Fibroblast of skin of abdomen (primary cell): Measurements from ENCODE around the gene DPM1. TPM values are rescaled to one million over a fixed set of nuclear protein-coding genes. Genes with fewer than 3 reads are reported as not detected.

Source experiments
- DNase-seq: peaks from one replicate; pipeline ENCODE4 v3.0.0-alpha.2; 2013
- polyA plus RNA-seq, 2 experiments: library from polyadenylated mRNA; unstranded; fragments of 120-200 nt; gene quantifications; one replicate each; pipeline ENCODE4 v1.2.1, GENCODE V29; 2013; ENCODE audit not compliant: insufficient read length in 2 of 2

The DPM1 gene
- polyA plus RNA-seq (2013, experiment 1 of 2; ENCODE audit: insufficient read length) = 54.9 TPM
- polyA plus RNA-seq (2013, experiment 2 of 2; ENCODE audit: insufficient read length) = 55.1 TPM

- peak; percentile 88 for DNase-seq
These were observed at the start of gene DPM1 for GRCh38 chr20:50957798-50958614. TSS of gene DPM1 (minus strand) at chr20:50958532. CDS start at chr20:50958523, 9 bp downstream.

- DNase-seq = no peak
These were observed 46.9 kb upstream of the DPM1 start for GRCh38 chr20:51005214-51005613.

GRCh38 chr20:51004781-51005180, 46.4 kb upstream of the DPM1 start:
- DNase-seq = no peak

- no peak for DNase-seq
These were observed 46.0 kb upstream of the DPM1 start for GRCh38 chr20:51004305-51004727.

GRCh38 chr20:51003753-51004152, 45.4 kb upstream of the DPM1 start:
- DNase-seq = no peak

GRCh38 chr20:51002633-51003032, 44.3 kb upstream of the DPM1 start:
- no peak for DNase-seq

- DNase-seq = no peak
These were observed 43.3 kb upstream of the DPM1 start for GRCh38 chr20:51001430-51002265.

GRCh38 chr20:50999355-50999754, 41.0 kb upstream of the DPM1 start:
- DNase-seq = no peak

- peak; percentile 25 for DNase-seq
These were observed 38.9 kb upstream of the DPM1 start for GRCh38 chr20:50996901-50997865.

GRCh38 chr20:50995506-50995905, 37.2 kb upstream of the DPM1 start:
- no peak for DNase-seq

- no peak for DNase-seq
These were observed 35.5 kb upstream of the DPM1 start for GRCh38 chr20:50993876-50994275.

- peak; percentile 77 for DNase-seq
These were observed 34.6 kb upstream of the DPM1 start for GRCh38 chr20:50992733-50993457.

- DNase-seq = no peak
These were observed 34.0 kb upstream of the DPM1 start for GRCh38 chr20:50992336-50992732.

GRCh38 chr20:50991076-50991475, 32.7 kb upstream of the DPM1 start:
- DNase-seq = no peak

GRCh38 chr20:50987493-50988210, 29.3 kb upstream of the DPM1 start:
- peak; percentile 85 for DNase-seq

- no peak for DNase-seq
These were observed 25.0 kb upstream of the DPM1 start for GRCh38 chr20:50983321-50983720.

- DNase-seq = no peak
These were observed 24.0 kb upstream of the DPM1 start for GRCh38 chr20:50982363-50982762.

GRCh38 chr20:50981714-50982048, 23.3 kb upstream of the DPM1 start:
- no peak for DNase-seq

GRCh38 chr20:50980851-50981713, 22.8 kb upstream of the DPM1 start:
- DNase-seq = peak; percentile 67
